KOPT-K1 (cell line): ENCODE data around the gene TYSND1.

Experiments
- H3K27ac ChIP-seq: fragments of 200-600 bp; sonication (generic); 2 replicates; pipeline ENCODE4 v1.5.1; 2016; ENCODE audit warnings: antibody characterized with exemption, mild to moderate bottlenecking, low read depth, low read length; ENCODE audit not compliant: poor library complexity, severe bottlenecking
- H3K36me3 ChIP-seq: fragments of 200-600 bp; sonication (generic); 2 replicates; pipeline ENCODE4 v1.5.1; 2017; ENCODE audit warnings: antibody characterized with exemption, mild to moderate bottlenecking, low read length, moderate library complexity; ENCODE audit not compliant: insufficient read depth
- H3K9me3 ChIP-seq: fragments of 200-600 bp; sonication (generic); 2 replicates; pipeline ENCODE4 v1.5.1; 2017; ENCODE audit warnings: antibody characterized with exemption, low read length, mild to moderate bottlenecking; ENCODE audit not compliant: insufficient read depth, poor library complexity, severe bottlenecking

TYSND1 gene

GRCh38 chr10:70147259-70147625 is 742 bp upstream of the TYSND1 start:
- no peaks in the 10 kb centered on the region for H3K9me3 ChIP-seq
- H3K27ac ChIP-seq: peak overlapping the region; percentile 85
- peaks cover 42% of the 10 kb centered on the region for H3K36me3 ChIP-seq

GRCh38 chr10:70145666-70146488 is 623 bp downstream of the TYSND1 start:
- peak overlapping the region; percentile 85 for H3K27ac ChIP-seq
- no peaks in the 10 kb centered on the region for H3K9me3 ChIP-seq
- H3K36me3 ChIP-seq: peaks cover 34% of the 10 kb centered on the region

- no peaks in the 10 kb centered on the region for H3K9me3 ChIP-seq
- peaks cover 31% of the 10 kb centered on the region for H3K36me3 ChIP-seq
- peak overlapping the region; percentile 85 for H3K27ac ChIP-seq
These were observed 1.3 kb downstream of the TYSND1 start for GRCh38 chr10:70145166-70145665.

GRCh38 chr10:70144372-70145110 is 2.0 kb downstream of the TYSND1 start:
- Histone ChIP-seq H3K27ac (peak overlapping the region; percentile 85), H3K36me3 (peaks cover 31% of the 10 kb centered on the region)

DNA sequence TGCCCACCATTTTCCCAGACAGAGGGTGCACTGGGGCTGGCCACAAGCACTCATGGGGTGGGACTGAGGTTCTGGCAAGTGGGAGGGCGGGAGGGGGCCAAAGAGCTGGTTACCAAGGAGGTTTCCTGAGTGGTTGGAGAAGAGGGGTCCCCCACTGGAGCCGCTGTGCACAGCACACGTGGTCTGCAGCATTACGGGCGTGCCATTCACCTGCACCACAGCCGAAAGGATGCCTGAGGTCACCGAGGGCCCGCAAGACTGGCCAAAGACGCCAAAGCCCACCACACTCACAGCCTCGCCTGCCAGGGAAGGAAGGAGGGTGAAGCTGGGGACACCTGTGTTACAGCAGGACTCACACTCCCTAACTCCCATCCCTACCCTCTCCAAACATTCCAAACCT is 3.9 kb downstream of the TYSND1 start:
- Histone ChIP-seq H3K36me3 (peaks cover 22% of the 10 kb centered on the region), H3K27ac (no peak overlapping the region)

More at GRCh38 chr10:70144372-70145110, 2.0 kb downstream of the TYSND1 start:
- no peaks in the 10 kb centered on the region for H3K9me3 ChIP-seq

DNA sequence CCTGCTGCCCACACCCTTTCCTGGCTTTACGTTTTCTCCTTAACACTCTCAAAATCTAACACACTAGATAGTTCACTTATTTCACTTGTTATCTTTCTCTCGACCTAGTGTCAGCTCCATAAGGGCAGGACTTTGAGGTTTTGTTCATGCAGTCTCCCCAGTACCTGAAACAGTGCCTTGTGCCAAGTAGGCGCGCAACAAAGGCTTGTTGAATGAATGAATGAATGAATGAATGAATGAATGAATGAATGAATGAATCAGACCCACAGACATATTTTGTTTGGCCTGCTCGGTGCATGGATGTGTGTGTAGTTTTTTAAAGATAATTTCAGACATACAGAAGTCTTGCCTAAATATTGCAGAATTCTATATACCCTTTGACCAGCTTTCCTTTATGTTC is 6.2 kb downstream of the TYSND1 start:
- no peak overlapping the region for H3K27ac ChIP-seq
- no peaks in the 10 kb centered on the region for H3K9me3 ChIP-seq
- H3K36me3 ChIP-seq: peaks cover 22% of the 10 kb centered on the region

More for the DNA sequence above, 3.9 kb downstream of the TYSND1 start:
- no peaks in the 10 kb centered on the region for H3K9me3 ChIP-seq

DNA sequence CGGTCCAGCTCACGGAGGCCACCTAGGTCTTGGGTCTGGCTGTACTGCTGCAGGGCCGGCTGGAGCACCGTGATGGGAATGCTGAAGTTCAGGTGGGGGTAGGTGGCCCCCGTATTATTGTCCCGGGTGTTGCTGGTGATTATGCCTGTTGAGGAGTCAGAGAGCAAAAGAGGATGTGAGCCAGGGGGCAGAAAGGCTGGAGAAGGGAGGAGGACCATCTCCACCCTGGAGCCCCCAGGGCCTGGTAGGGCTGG is 6.6 kb downstream of the TYSND1 start:
- peaks cover 22% of the 10 kb centered on the region for H3K36me3 ChIP-seq
- no peak overlapping the region for H3K27ac ChIP-seq
- H3K9me3 ChIP-seq: no peaks in the 10 kb centered on the region

DNA sequence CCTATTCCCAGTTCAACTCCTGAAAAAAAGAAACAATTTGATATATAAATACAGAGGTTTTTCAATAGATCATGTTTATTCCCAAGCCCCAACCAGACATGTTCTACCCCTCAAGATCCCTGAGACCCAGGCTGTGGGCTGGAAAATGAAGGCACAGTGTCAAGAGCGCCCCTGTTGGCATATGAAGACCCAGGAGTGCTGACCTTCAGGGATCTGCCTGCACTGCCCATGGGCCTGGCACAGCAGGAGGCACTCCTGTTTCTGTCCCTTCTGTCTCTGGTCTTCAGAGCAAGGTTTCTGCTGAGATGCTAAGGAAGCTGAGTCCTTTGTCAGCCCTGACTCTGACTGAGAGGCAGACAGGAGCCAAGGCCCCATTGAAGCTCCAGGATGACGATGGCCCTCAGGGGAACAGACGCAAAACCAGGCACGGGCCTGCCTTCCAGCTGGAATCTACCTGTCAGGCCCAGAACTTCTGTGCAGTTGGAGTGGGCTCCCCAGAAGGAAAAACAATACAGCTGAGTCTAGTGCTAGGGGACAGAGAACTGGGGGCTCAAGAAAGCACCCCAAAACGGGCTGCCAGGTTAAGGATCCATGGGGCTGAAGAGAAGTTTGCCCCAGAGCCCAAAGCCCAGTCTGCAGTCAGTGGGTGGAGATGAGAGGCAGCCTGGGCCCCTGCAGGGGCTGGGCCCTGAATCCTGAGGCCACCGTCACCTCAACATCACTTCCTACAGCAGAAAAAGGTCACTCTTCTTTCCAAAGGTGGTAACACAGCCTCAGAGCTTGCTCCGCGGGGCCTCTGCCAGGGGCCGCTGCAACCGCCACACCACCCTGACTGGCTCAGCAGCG is 7.1 kb downstream of the TYSND1 start:
- no peaks in the 10 kb centered on the region for H3K9me3 ChIP-seq
- H3K27ac ChIP-seq: no peak overlapping the region
- H3K36me3 ChIP-seq: peaks cover 22% of the 10 kb centered on the region

DNA sequence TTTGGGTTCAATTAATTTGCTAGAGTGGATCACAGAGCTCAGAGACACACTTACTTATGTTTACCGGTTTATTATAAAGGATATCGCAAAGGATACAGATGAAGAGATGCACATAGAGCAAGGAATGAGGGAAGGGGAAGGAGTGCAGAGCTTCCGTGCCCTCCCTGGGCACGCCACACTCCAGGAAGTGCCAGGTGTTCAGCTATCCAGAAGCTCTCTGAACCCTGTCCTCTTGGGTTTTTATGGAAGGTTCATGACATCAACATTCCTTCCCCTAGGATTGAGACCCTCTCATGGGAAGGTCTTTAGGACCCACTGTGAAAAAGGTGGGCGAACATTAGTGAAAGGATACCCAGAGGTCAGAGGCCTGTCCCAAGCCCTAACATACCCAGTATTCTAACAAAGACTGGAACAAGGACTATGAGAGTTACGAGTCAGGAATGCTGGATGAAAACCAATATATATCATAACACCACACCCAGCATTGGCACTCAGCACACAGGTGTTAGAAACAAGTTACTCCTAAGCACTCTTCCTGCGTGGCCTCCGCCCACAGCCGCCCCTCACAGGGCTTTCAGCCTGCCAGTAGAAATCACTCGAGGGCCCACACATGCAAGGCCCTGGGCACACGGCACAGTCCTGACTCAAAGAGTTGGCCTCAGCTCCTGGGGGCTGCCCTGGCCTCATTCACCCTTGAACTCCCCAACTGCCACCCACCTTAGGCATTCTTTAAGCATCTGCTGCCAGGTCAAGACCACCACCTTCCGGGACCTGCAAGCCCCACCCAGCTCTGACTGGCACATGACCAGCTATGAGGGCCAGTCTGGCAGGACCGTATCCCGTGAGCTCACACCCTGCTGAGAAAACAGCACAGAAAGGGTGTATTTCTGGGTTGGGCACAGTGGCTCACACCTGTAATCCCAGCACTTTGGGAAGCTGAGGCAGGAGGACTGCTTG is 8.3 kb downstream of the TYSND1 start:
- no peaks in the 10 kb centered on the region for H3K9me3 ChIP-seq
- H3K36me3 ChIP-seq: peaks cover 22% of the 10 kb centered on the region
- H3K27ac ChIP-seq: no peak overlapping the region

DNA sequence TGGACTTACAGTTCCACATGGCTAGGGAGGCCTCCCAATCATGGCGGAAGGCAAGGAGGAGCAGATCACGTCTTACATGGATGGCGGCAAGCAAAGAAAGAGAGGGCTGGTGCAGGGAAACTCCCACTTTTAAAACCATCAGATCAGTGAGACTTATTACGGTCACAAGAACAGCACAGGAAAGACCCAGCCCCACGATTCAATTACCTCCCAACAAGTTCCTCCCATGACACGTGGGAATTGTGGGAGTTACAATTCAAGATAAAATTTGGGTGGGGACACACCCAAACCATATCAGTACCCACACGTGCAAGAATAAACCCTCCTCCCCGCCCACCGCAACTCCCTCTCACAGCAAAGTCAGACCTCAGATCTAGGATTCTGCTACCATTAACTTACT is 9.4 kb downstream of the TYSND1 start:
- Histone ChIP-seq H3K36me3 (peaks cover 22% of the 10 kb centered on the region), H3K9me3 (no peaks in the 10 kb centered on the region), H3K27ac (no peak overlapping the region)

DNA sequence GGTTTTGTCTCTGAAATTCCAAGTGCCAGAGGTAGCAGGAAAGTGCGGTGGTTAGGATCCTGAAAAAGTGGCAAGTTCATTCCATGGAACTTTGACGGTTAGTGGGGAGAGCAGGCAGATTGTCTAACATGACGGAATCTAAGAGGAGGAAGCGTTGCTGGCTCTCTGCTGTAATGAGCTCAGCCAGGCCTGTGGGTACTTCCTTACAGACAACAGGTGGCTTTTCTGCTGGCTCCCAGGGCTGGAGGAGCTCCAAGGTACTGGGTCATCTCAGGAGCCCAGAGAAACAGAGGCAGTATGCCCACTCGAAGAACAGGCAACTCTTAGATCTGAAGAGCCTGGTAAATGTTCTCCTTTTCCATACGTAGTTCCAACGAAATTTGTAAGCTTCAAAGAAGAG is 10.8 kb downstream of the TYSND1 start:
- Histone ChIP-seq H3K36me3 (peaks cover 16% of the 10 kb centered on the region), H3K27ac (no peak overlapping the region), H3K9me3 (no peaks in the 10 kb centered on the region)

DNA sequence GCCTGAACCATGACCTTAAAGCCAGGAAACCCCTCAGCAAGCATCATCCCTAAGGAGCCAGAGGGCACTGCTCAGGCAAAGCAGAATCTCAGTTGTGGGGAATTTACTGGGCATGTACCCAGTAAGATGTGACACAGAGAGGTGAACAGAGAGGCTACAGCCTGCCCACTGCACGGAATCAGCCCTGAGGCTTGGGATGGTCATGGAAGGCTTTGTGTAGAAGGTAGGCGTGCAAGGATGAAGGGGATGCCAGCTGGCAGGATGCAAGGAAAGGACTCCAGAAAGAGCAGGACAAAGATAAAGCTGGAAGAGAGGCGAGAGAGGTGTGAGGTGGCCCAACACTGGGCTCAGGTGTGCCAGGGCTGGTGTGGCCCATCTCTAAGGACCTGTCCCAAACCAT is 11.5 kb downstream of the TYSND1 start:
- Histone ChIP-seq H3K9me3 (no peaks in the 10 kb centered on the region), H3K27ac (no peak overlapping the region), H3K36me3 (peaks cover 11% of the 10 kb centered on the region)

GRCh38 chr10:70132098-70133029 is 14.1 kb downstream of the TYSND1 start, which contains the start of gene AIFM2:
TSS of gene AIFM2 (minus strand) at chr10:70132825. CDS start at chr10:70124084, 8,741 bp downstream.
- no peak within 1 kb of the TSS for H3K27ac ChIP-seq
- H3K36me3 ChIP-seq: no peaks in the 10 kb centered on the region; the same call in 1 of the 2 replicates

More at GRCh38 chr10:70132098-70133029, 14.1 kb downstream of the TYSND1 start, which contains the start of gene AIFM2:
- H3K9me3 ChIP-seq: no peaks in the 10 kb centered on the region
